GM23338 (cell line): ENCODE data around the gene LHX4. TPM values are rescaled to one million over a fixed set of nuclear protein-coding genes. Genes with fewer than 3 reads are reported as not detected.

Experiments used
- ATAC-seq: fragments of 200-7000 bp; cut with Tn5 transposase; 3 replicates; pipeline ENCODE4 v1.9.1; 2020
- DNase-seq: peaks from one replicate; pipeline ENCODE4 v3.0.0-alpha.2; 2015; ENCODE audit warnings: low spot score
- H2AFZ ChIP-seq: fragments of 200-600 bp; sonication (generic); 2 replicates; pipeline ENCODE4 v1.8.0; 2016; ENCODE audit warnings: antibody characterized with exemption, mild to moderate bottlenecking, moderate library complexity
- H3F3A ChIP-seq: fragments of 200-600 bp; sonication (generic); replicated peaks from 2 replicates; pipeline ENCODE4 v1.8.0; 2017; ENCODE audit warnings: antibody characterized with exemption, mixed run types, low read depth
- H3K27ac ChIP-seq: fragments of 200-600 bp; sonication (generic); 2 replicates; pipeline ENCODE4 v1.6.1; 2016; ENCODE audit warnings: low read depth
- H3K27me3 ChIP-seq: fragments of 200-600 bp; sonication (generic); 2 replicates; pipeline ENCODE4 v1.8.0; 2016; ENCODE audit warnings: mild to moderate bottlenecking, mixed run types, moderate library complexity; ENCODE audit not compliant: insufficient read depth
- H3K36me3 ChIP-seq: fragments of 200-600 bp; sonication (generic); 2 replicates; pipeline ENCODE4 v1.8.0; 2016; ENCODE audit warnings: mild to moderate bottlenecking; ENCODE audit not compliant: insufficient read depth
- H3K4me1 ChIP-seq: fragments of 200-600 bp; sonication (generic); 2 replicates; pipeline ENCODE4 v1.8.0; 2016; ENCODE audit warnings: mild to moderate bottlenecking, moderate library complexity; ENCODE audit not compliant: insufficient read depth
- H3K4me2 ChIP-seq: fragments of 200-600 bp; sonication (generic); 2 replicates; pipeline ENCODE4 v1.7.1; 2017; ENCODE audit warnings: mixed run types
- H3K4me3 ChIP-seq: fragments of 200-600 bp; sonication (generic); 2 replicates; pipeline ENCODE4 v1.6.1; 2016; ENCODE audit warnings: mixed run types
- H3K79me2 ChIP-seq: fragments of 200-600 bp; sonication (generic); replicated peaks from 2 replicates; pipeline ENCODE4 v1.8.0; 2017; ENCODE audit warnings: mild to moderate bottlenecking; ENCODE audit not compliant: insufficient read depth
- H3K9me2 ChIP-seq: fragments of 200-600 bp; sonication (generic); 2 replicates; pipeline ENCODE4 v1.8.0; 2017; ENCODE audit not compliant: insufficient read depth
- H4K20me1 ChIP-seq: fragments of 200-600 bp; sonication (generic); replicated peaks from 2 replicates; pipeline ENCODE4 v1.8.0; 2017; ENCODE audit warnings: mild to moderate bottlenecking; ENCODE audit not compliant: insufficient read depth
- H3K27ac Mint-ChIP-seq: 2 replicates; pipeline ENCODE4 v1.8.0; 2020; ENCODE audit warnings: inconsistent platforms, mild to moderate bottlenecking, moderate library complexity, mixed read lengths
- H3K27me3 Mint-ChIP-seq: 3 replicates; pipeline ENCODE4 v1.8.0; 2022; ENCODE audit warnings: low read depth, mild to moderate bottlenecking, moderate library complexity, mixed read lengths, inconsistent platforms; ENCODE audit not compliant: insufficient read depth, poor library complexity
- H3K36me3 Mint-ChIP-seq: 3 replicates; pipeline ENCODE4 v1.8.0; 2021; ENCODE audit warnings: low read depth, mild to moderate bottlenecking, inconsistent platforms, moderate library complexity, mixed read lengths
- H3K4me1 Mint-ChIP-seq: 3 replicates; pipeline ENCODE4 v1.8.0; 2020; ENCODE audit warnings: mild to moderate bottlenecking, inconsistent platforms, mixed read lengths
- H3K4me3 Mint-ChIP-seq: 3 replicates; pipeline ENCODE4 v1.8.0; 2021; ENCODE audit warnings: moderate library complexity, mild to moderate bottlenecking, inconsistent platforms, mixed read lengths
- H3K9me3 Mint-ChIP-seq: 3 replicates; pipeline ENCODE4 v1.8.0; 2020; ENCODE audit warnings: moderate library complexity, mild to moderate bottlenecking, inconsistent platforms, mixed read lengths
- CREB1 ChIP-seq: fragments of 250-450 bp; sonication (Bioruptor Pico); IDR thresholded peaks from 2 replicates; pipeline ENCODE4 v1.5.0; 2020; ENCODE audit warnings: low read depth, mild to moderate bottlenecking, moderate library complexity
- EZH2 ChIP-seq: fragments of 200-600 bp; sonication (generic); IDR thresholded peaks from one replicate; pipeline ENCODE4 v1.8.0; 2017; ENCODE audit warnings: antibody characterized with exemption, mild to moderate bottlenecking, low read depth; ENCODE audit not compliant: unreplicated experiment
- EZH2phosphoT487 ChIP-seq: fragments of 200-600 bp; sonication (generic); IDR thresholded peaks from one replicate; pipeline ENCODE4 v1.8.1; 2018; ENCODE audit warnings: antibody characterized with exemption; ENCODE audit not compliant: unreplicated experiment
- JUNB ChIP-seq: IDR thresholded peaks from one replicate; pipeline ENCODE4 v1.6.1; 2016; ENCODE audit warnings: antibody characterized with exemption; ENCODE audit not compliant: unreplicated experiment
- NANOG ChIP-seq: IDR thresholded peaks from 2 replicates; pipeline ENCODE4 v1.6.1; 2016; ENCODE audit warnings: antibody characterized with exemption, borderline replicate concordance
- POLR2AphosphoS5 ChIP-seq: IDR thresholded peaks from 2 replicates; pipeline ENCODE4 v1.6.1; 2016; ENCODE audit warnings: antibody characterized with exemption, low read depth
- STAT1 ChIP-seq: IDR thresholded peaks from one replicate; pipeline ENCODE4 v1.6.1; 2016; ENCODE audit warnings: antibody characterized with exemption; ENCODE audit not compliant: unreplicated experiment
- ZNF114 ChIP-seq: fragments of 250-450 bp; sonication (Bioruptor Pico); IDR thresholded peaks from 2 replicates; pipeline ENCODE4 v1.5.0; 2020; ENCODE audit warnings: mild to moderate bottlenecking, moderate library complexity
- ZNF331 ChIP-seq: fragments of 250-450 bp; sonication (Bioruptor Pico); IDR thresholded peaks from 2 replicates; pipeline ENCODE4 v1.5.0; 2020; ENCODE audit warnings: low read depth, mild to moderate bottlenecking, moderate library complexity
- polyA plus RNA-seq: library from polyadenylated mRNA; unstranded; fragments of >200 nt; fragmentation: Nextera tagmentation; extraction: Ambion mirVana; gene quantifications from 2 replicates; pipeline ENCODE4 v1.2.1, GENCODE V29; 2016
- total RNA-seq: library from RNA; depleted of rRNA; stranded (reverse); fragments of >200 nt; shearing (Covaris generic); gene quantifications from 2 replicates; pipeline ENCODE4 v1.2.3, GENCODE V29; 2014
- TF ChIP-seq, protein P1 (sequence below): fragments of 250-450 bp; sonication (Bioruptor Pico); IDR thresholded peaks from 2 replicates; pipeline ENCODE4 v1.5.0; 2020; ENCODE audit warnings: mild to moderate bottlenecking, moderate library complexity
- TF ChIP-seq, protein P2 (sequence below): IDR thresholded peaks from one replicate; pipeline ENCODE4 v1.6.1; 2018; ENCODE audit warnings: antibody characterized with exemption; ENCODE audit not compliant: unreplicated experiment
- TF ChIP-seq, protein P3 (sequence below): IDR thresholded peaks from 2 replicates; pipeline ENCODE4 v1.6.1; 2016; ENCODE audit warnings: antibody characterized with exemption
- TF ChIP-seq, protein P4 (sequence below), 2 experiments: fragments of 200-600 bp in 1 of 2; sonication (generic) in 1 of 2; conservative IDR thresholded peaks; 2 replicates each; pipeline versions ENCODE4 v1.5.1 to v1.6.1; 2016 to 2017; ENCODE audit warnings: antibody characterized with exemption in 2 of 2, low read depth in 2 of 2, mild to moderate bottlenecking in 2 of 2, moderate library complexity in 1 of 2

Gene LHX4
- total and polyA plus RNA-seq, 2 experiments from 2014 or later = 1.4 to 2.5 TPM

DNA sequence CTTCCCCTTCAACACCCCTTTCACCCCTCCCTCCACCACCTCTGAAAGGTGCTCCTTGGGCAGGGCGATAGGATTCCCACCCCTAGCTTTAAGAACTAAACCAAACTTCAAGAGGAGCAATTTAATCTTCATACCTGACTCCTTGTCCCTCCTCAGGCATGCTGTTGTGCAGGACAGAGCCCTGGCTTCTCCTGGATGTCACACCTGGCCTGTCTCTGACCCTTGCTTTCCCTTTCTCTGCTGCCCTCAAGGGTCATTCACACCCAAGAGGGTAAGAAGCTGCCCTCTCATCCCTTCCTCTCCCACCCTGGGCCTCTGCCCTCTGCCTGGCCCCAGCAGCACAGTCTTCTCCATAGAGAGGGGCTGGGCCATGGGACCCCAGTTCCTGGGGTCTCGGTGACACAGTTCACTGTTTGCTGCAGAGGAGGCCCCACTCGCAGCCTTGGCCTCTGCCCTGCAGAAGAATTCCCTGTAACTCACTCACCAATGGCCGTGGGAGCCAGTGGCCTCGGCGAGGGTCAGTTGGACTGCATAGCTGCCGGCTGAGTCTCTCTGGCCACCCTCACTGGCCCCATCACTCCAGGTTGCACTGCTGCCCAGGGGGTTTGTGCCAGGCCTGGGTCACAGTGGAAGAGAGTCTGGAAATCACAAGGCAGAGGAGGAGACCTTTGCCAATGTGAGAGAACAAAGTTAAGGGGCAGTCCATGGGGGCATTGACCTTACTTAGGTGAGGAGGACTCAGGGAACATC, 28.4 kb upstream of the LHX4 start:
- TF ChIP-seq STAT1 (no peak), POLR2AphosphoS5 (no peak), EZH2 (no peak), JUNB (no peak), ZNF114 (CRISPR knock-in tag) (no peak), NANOG (no peak), ZNF331 (CRISPR knock-in tag) (no peak), CREB1 (CRISPR knock-in tag) (no peak), EZH2phosphoT487 (no peak)
- TF ChIP-seq, protein P1, sequence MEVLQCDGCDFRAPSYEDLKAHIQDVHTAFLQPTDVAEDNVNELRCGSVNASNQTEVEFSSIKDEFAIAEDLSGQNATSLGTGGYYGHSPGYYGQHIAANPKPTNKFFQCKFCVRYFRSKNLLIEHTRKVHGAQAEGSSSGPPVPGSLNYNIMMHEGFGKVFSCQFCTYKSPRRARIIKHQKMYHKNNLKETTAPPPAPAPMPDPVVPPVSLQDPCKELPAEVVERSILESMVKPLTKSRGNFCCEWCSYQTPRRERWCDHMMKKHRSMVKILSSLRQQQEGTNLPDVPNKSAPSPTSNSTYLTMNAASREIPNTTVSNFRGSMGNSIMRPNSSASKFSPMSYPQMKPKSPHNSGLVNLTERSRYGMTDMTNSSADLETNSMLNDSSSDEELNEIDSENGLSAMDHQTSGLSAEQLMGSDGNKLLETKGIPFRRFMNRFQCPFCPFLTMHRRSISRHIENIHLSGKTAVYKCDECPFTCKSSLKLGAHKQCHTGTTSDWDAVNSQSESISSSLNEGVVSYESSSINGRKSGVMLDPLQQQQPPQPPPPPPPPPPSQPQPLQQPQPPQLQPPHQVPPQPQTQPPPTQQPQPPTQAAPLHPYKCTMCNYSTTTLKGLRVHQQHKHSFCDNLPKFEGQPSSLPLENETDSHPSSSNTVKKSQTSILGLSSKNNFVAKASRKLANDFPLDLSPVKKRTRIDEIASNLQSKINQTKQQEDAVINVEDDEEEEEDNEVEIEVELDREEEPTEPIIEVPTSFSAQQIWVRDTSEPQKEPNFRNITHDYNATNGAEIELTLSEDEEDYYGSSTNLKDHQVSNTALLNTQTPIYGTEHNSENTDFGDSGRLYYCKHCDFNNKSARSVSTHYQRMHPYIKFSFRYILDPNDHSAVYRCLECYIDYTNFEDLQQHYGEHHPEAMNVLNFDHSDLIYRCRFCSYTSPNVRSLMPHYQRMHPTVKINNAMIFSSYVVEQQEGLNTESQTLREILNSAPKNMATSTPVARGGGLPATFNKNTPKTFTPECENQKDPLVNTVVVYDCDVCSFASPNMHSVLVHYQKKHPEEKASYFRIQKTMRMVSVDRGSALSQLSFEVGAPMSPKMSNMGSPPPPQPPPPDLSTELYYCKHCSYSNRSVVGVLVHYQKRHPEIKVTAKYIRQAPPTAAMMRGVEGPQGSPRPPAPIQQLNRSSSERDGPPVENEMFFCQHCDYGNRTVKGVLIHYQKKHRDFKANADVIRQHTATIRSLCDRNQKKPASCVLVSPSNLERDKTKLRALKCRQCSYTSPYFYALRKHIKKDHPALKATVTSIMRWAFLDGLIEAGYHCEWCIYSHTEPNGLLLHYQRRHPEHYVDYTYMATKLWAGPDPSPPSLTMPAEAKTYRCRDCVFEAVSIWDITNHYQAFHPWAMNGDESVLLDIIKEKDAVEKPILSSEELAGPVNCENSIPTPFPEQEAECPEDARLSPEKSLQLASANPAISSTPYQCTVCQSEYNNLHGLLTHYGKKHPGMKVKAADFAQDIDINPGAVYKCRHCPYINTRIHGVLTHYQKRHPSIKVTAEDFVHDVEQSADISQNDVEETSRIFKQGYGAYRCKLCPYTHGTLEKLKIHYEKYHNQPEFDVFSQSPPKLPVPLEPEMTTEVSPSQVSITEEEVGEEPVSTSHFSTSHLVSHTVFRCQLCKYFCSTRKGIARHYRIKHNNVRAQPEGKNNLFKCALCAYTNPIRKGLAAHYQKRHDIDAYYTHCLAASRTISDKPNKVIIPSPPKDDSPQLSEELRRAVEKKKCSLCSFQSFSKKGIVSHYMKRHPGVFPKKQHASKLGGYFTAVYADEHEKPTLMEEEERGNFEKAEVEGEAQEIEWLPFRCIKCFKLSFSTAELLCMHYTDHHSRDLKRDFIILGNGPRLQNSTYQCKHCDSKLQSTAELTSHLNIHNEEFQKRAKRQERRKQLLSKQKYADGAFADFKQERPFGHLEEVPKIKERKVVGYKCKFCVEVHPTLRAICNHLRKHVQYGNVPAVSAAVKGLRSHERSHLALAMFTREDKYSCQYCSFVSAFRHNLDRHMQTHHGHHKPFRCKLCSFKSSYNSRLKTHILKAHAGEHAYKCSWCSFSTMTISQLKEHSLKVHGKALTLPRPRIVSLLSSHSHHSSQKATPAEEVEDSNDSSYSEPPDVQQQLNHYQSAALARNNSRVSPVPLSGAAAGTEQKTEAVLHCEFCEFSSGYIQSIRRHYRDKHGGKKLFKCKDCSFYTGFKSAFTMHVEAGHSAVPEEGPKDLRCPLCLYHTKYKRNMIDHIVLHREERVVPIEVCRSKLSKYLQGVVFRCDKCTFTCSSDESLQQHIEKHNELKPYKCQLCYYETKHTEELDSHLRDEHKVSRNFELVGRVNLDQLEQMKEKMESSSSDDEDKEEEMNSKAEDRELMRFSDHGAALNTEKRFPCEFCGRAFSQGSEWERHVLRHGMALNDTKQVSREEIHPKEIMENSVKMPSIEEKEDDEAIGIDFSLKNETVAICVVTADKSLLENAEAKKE (CRISPR knock-in tag) = no peak
- TF ChIP-seq, protein P2, sequence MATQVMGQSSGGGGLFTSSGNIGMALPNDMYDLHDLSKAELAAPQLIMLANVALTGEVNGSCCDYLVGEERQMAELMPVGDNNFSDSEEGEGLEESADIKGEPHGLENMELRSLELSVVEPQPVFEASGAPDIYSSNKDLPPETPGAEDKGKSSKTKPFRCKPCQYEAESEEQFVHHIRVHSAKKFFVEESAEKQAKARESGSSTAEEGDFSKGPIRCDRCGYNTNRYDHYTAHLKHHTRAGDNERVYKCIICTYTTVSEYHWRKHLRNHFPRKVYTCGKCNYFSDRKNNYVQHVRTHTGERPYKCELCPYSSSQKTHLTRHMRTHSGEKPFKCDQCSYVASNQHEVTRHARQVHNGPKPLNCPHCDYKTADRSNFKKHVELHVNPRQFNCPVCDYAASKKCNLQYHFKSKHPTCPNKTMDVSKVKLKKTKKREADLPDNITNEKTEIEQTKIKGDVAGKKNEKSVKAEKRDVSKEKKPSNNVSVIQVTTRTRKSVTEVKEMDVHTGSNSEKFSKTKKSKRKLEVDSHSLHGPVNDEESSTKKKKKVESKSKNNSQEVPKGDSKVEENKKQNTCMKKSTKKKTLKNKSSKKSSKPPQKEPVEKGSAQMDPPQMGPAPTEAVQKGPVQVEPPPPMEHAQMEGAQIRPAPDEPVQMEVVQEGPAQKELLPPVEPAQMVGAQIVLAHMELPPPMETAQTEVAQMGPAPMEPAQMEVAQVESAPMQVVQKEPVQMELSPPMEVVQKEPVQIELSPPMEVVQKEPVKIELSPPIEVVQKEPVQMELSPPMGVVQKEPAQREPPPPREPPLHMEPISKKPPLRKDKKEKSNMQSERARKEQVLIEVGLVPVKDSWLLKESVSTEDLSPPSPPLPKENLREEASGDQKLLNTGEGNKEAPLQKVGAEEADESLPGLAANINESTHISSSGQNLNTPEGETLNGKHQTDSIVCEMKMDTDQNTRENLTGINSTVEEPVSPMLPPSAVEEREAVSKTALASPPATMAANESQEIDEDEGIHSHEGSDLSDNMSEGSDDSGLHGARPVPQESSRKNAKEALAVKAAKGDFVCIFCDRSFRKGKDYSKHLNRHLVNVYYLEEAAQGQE = no peak
- TF ChIP-seq, protein P3, sequence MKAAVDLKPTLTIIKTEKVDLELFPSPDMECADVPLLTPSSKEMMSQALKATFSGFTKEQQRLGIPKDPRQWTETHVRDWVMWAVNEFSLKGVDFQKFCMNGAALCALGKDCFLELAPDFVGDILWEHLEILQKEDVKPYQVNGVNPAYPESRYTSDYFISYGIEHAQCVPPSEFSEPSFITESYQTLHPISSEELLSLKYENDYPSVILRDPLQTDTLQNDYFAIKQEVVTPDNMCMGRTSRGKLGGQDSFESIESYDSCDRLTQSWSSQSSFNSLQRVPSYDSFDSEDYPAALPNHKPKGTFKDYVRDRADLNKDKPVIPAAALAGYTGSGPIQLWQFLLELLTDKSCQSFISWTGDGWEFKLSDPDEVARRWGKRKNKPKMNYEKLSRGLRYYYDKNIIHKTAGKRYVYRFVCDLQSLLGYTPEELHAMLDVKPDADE = no peak
- TF ChIP-seq, protein P4, sequence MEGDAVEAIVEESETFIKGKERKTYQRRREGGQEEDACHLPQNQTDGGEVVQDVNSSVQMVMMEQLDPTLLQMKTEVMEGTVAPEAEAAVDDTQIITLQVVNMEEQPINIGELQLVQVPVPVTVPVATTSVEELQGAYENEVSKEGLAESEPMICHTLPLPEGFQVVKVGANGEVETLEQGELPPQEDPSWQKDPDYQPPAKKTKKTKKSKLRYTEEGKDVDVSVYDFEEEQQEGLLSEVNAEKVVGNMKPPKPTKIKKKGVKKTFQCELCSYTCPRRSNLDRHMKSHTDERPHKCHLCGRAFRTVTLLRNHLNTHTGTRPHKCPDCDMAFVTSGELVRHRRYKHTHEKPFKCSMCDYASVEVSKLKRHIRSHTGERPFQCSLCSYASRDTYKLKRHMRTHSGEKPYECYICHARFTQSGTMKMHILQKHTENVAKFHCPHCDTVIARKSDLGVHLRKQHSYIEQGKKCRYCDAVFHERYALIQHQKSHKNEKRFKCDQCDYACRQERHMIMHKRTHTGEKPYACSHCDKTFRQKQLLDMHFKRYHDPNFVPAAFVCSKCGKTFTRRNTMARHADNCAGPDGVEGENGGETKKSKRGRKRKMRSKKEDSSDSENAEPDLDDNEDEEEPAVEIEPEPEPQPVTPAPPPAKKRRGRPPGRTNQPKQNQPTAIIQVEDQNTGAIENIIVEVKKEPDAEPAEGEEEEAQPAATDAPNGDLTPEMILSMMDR (conservative IDR thresholded peaks at IDR 0.05; ENCODE audit: low read depth in 2 of 2) = no peak
- Histone ChIP-seq H3F3A (no peaks in the 10 kb centered on the region), H3K27me3 (no peaks in the 10 kb centered on the region), H3K27ac (no peak overlapping the region), H3K9me2 (no peaks in the 10 kb centered on the region), H3K4me1 (no peaks in the 10 kb centered on the region), H3K36me3 (no peaks in the 10 kb centered on the region), H3K4me2 (no peak overlapping the region), H3K79me2 (no peaks in the 10 kb centered on the region), H3K4me3 (no peak overlapping the region), H4K20me1 (no peaks in the 10 kb centered on the region), H2AFZ (no peak overlapping the region)
- ATAC-seq (no peak), DNase-seq (no peak)
- Mint-ChIP-seq H3K27ac (no peak overlapping the region), H3K9me3 (no peaks in the 10 kb centered on the region), H3K4me1 (no peaks in the 10 kb centered on the region), H3K27me3 (peaks cover 8% of the 10 kb centered on the region), H3K36me3 (no peaks in the 10 kb centered on the region), H3K4me3 (no peak overlapping the region)
